HG02759 (cell line): Measurements from ENCODE around the gene PALM2AKAP2.
"Not testable (repeated sequence)": the region's sequence is repeated elsewhere in the genome, so short reads cannot be mapped to it uniquely, and the experiment has no call there.

Experiments used
- ATAC-seq: cut with Tn5 transposase; IDR thresholded peaks from one replicate; pipeline ENCODE4 v1.9.1; 2021; ENCODE audit warnings: mild to moderate bottlenecking, moderate library complexity; ENCODE audit not compliant: unreplicated experiment

PALM2AKAP2 gene

GRCh38 chr9:109802491-109802890 lies 22.5 kb downstream of the PALM2AKAP2 start:
- no peak for ATAC-seq

GRCh38 chr9:109805050-109805449 lies 25.1 kb downstream of the PALM2AKAP2 start:
- no peak for ATAC-seq

DNA sequence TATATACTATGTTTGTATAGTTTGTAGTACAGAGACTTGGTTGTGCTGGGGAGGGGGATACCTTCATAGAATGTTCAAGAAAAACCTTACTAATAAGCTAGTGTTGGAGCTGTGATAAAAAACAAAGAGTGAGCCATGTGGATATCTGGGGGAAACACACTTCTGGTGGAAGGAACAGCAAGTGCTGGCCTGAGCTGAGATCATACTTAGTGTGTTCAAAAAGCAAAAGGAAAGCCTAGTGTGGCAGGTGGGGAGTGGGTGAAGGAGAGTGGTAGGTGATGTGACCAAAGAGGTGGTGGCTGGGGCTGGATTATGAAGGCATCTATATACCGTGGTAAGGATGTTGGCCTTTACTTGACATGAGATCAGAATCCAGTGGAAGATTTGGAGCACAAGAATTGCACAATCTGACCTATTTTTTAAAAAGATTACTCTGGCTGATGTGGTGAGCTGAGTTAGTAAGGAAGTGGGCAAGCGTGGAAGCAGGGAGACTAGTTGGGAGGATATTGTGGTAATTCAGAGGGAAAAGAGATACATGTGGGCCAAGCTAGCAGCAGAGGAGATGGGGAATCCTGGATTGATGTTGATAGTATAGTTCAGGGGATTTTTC lies 26.6 kb downstream of the PALM2AKAP2 start:
- ATAC-seq = no peak

DNA sequence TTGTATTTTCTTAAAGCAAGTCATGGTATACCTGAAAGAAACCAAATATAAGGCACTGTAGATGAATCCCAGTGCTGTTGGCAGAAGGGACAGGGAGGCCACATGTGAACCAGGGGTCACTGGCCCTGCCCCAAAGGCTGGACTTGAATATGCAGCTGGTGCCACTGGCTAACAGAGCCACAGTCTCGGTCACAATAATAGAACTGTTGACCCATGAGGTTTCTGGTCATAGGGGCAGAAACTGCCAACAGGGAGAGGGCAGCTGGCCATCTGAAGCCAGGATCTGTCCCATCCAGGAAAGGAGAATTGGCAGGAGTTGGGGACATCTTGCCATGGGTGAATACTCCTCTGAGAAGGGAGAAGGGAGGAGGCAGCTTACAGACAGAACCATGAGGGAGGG lies 31.9 kb downstream of the PALM2AKAP2 start:
- ATAC-seq = no peak

DNA sequence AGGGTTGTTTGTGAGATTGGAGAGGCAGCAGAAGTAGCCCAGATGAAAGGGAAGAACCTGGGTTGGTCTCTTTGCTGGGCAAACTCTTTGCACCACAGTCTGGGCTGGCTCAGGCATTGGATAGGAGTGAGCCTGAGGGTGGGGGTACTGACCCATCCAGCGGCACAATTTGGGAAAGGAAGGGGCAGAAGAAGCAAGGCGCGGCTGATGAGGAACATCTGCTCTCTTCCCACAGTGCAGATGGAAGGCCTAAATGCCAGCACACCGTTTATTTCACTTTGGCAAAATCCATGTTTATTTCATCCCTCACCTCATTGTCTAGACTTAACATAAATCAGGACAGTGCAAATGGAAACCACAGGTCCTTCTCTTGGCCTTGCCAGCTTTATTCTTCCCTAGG lies 32.3 kb downstream of the PALM2AKAP2 start:
- ATAC-seq = no peak

DNA sequence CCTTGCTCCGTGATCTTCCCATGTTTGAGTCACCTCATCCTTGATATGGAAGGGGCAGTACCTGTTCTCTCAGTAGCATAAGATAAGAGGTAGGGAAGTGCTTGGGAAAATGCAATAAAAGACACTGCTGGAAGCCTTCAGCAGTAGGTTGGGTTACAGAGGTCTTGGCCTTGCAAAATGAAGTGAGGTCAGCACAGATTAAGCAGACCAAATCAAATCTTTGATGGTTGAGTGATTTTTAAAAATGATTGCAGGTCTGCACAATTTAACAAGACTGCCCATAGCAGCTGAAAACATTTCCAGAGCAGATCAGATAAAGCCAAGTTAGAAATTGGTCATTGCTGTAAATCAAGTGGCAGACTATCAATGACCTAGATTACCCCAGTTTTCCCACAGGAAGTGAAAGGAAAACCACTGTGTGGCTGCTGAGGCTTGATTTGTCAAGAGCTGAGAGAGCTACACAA lies 32.9 kb downstream of the PALM2AKAP2 start:
- no peak for ATAC-seq

DNA sequence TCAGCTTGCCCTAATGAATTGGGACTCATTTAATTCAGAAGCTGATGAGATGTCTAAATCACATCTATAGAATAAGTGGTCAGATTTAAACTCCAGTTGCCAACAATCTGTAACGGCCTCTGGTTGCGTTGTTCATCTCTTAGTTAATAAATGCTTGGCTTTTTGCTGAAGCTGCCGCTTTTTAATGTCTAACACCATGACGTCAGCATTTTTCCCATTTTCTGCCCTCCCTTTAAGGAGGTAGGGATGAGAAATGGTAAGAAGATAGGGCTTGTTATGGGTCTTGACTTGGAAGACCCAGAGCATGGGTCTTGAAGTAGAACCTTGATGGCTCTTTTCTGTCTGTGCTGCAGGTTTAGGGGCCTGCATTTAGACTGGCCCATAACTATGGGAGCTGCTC lies 33.3 kb downstream of the PALM2AKAP2 start:
- ATAC-seq = no peak

DNA sequence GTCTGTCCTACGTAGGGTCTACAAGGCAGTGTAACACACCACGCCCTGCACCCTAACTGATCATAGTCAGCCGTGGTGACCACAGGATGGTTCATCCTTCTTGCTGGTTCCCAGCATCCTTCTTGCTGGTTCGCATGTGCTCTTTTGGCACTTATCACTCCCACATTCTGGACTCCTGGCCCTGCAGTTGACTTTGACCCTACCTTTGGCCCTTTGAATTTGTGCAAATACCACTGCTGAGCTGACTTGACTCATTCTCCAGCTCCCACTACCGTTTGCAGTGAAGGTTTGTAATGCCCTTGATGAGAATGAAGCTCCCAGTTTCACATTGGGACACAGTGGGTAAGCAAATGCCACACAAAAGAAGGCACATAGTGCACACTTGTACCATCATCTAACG lies 33.8 kb downstream of the PALM2AKAP2 start:
- no peak for ATAC-seq

DNA sequence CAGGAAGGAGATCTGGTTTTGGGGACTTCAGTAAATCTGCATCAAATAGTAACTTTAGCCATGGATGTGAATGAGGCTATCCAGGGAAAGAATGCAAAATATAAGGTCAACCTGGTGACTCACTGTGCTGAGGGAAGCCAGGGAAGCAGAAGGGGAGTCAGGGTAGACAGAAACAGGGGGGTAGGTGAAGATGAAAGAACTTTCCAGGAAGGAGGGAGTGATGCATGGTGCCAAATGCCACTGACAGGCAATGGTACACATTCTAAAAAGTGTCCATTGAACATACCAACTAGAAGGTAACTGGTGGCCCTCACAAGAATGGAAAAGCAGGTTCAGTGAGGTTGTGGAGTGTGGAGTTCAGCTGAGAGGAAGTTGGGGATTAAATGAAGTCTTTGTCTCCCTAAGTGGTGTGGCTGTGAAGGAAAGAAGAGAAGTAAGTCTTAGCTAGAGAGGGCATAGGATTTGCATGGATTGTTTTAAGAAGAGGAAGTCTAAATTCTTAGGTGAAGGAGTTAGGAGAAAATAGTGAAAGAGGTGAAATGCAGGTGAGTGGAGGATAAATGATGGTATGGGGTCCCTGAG lies 35.5 kb downstream of the PALM2AKAP2 start:
- ATAC-seq = no peak

- ATAC-seq = no peak
Measured at GRCh38 chr9:109816490-109816889, 36.5 kb downstream of the PALM2AKAP2 start.

- no peak for ATAC-seq
Measured at GRCh38 chr9:109817146-109817845, 37.3 kb downstream of the PALM2AKAP2 start.

GRCh38 chr9:109817846-109818472 lies 38.0 kb downstream of the PALM2AKAP2 start:
- ATAC-seq = peak; percentile 60

- ATAC-seq = no peak
Measured at GRCh38 chr9:109821711-109822110, 41.7 kb downstream of the PALM2AKAP2 start.

DNA sequence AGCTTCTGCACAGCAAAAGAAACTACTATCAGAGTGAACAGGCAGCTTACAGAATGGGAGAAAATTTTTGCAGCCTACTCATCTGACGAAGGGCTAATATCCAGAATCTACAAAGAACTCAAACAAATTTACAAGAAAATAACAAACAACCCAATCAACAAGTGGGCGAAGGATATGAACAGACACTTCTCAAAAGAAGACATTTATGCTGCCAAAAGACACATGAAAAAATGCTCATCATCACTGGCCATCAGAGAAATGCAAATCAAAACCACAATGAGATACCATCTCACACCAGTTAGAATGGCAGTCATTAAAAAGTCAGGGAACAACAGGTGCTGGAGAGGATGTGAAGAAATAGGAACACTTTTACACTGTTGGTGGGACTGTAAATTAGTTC lies 45.4 kb downstream of the PALM2AKAP2 start:
- ATAC-seq = not testable (repeated sequence)

- ATAC-seq = no peak
Measured at GRCh38 chr9:109826559-109826958, 46.6 kb downstream of the PALM2AKAP2 start.

DNA sequence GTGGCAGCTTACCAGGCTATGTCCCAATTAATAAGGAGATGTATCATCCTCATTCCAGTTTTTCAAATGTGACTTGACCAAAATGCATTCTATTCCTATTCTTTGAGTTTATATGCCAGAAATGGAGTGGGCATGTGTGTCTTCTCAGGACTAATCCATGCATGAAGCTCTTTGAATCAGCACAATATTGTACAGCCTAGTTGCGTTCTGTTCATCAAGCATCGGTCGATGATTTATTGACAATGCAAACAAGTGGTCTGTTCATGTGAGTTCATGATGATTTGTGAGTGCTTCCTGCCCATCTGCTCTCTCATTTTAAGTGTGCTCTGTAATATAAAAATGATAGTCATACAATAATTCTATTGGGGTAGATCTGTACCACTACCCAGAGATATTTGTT lies 48.3 kb downstream of the PALM2AKAP2 start:
- no peak for ATAC-seq
